Measurements from ENCODE around the gene C19orf25.

The C19orf25 gene

DNA sequence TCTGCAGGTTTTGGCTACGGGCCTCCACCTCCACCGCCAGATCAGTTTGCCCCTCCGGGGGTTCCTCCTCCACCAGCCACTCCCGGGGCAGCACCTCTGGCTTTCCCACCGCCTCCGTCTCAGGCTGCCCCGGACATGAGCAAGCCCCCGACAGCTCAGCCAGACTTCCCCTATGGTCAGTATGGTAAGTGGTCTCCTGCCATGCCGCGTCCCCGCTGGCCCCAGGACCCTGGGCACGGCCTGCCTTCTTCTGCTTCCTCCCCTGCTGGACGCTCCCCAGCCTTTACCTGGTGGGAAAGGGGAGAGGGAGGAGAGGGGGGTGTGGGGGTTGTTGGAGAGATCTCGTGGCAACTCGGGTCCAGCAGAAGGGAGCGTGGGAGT lies 46.5 kb downstream of the C19orf25 start:
- no peak for DNase-seq (ENCODE audit: low spot score)

DNA sequence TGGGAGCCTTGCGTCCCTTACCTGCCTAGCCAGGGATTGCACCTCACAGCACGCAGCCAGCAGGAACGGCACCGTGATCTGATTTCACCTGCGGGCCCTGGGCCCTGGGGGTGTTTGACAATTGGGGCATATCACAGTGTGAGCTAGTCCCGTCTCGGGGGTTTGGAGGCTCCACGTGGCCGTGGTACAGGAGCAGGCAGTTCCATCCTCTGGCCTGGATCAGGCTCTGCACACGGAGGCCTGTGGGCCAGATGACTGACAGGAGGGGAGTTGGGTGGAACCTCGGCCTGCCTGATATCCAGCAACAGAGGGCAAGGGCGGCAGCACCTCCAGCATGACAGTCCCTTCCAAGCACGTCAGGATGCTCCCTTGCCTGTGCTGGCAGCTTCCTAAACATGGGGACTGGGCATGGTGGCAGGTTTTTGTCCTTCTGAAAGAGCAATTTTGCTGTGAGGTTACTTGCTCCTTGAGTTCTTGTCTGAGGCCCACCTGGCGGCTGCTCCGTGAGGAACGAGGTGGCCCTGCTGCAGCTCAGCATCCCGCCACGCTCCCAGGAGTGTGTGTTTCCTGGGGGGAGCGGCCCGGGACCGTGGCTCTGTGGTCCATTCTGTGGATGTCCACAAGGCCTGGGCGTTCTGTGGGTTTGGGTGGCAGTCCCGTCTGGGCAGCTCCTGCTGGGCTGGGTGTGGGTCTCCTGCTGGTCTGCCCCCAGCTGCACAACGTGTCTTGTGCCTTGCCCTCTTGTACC lies 47.1 kb downstream of the C19orf25 start:
- no peak for DNase-seq (ENCODE audit: low spot score)

DNA sequence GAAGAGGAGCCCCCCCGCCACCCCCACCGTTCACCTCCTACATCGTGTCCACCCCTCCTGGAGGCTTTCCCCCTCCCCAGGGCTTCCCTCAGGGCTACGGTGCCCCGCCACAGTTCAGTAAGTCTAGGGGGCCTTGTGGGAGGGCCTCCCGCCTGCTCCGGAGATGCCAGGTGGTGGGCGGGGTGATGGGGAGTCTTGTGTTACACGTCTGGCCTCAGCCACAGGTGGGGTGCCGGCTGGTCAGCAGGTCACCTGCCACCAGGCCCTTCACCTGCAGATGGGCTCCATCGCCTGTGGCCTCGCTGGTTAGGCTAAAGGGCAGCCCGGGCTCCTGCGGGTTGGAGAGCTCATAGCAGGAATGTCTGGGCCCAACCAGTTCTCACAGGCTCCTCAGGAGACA lies 48.8 kb downstream of the C19orf25 start:
- DNase-seq (ENCODE audit: low spot score), result no peak

DNA sequence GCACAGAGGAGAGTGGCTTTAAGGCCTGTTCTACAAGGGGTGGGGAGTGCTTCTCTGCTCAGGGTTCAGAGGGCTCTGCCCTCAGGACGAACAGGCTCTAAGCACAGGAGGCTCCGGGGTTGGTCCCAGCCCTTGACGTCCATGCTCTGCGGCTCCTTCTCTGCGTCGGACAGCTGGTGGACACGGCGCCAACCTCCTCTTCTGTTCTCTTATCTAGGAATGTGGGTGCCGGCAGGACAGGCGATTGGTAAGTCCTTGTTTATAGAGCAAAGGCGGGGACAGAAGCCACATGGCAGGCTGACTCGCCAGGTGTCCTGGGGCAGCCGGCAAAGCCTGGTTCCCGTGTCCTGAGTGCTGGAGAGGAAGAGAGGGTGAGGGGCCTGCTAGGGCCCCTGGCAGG lies 49.3 kb downstream of the C19orf25 start:
- DNase-seq (ENCODE audit: low spot score), result no peak

- DNase-seq (ENCODE audit: low spot score), result no peak
Observed at GRCh38 chr19:1428738-1429391, 50.1 kb downstream of the C19orf25 start.

GRCh38 chr19:1427221-1427920 lies 51.6 kb downstream of the C19orf25 start:
- no peak for DNase-seq (ENCODE audit: low spot score)

DNA sequence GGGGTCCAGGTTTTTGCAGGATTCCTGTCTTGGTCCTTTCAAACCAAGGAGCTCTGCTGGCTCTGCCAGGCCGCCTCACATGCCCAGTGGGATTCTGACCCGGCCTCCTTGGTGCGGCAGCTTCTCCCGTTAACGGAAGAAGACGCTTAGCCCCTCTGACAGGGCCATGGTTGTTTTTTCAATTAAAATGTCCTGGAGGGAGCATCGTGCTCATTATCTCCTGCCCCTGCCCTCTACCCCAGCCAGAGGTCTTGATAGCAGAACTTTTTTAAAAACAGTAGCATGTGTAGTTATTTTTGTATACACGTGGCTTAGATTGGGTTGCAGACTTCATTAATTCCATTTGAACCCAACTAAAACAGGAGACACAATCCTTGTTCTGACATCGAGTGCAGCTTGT lies 52.3 kb downstream of the C19orf25 start:
- no peak for DNase-seq (ENCODE audit: low spot score)

DNA sequence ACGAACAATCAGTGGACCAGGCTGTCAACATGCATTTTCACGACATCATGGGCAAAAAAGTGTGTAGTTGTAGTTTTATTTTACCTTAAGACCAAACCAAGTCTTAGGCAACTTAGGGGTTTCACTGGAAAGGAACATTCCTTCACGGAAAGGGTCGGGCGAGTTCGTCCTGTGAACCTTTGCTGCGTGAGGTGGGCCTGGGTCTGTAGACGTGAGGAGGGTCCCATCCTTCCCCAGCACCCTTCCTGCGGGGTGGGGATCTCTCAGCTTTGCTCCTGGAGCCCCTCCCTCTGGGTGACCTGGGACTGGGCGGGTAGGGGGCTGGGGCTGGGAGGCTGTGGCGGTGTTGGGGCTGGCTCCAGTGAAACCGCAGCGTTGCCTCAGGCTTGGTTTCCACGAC lies 53.1 kb downstream of the C19orf25 start:
- no peak for DNase-seq (ENCODE audit: low spot score)

DNA sequence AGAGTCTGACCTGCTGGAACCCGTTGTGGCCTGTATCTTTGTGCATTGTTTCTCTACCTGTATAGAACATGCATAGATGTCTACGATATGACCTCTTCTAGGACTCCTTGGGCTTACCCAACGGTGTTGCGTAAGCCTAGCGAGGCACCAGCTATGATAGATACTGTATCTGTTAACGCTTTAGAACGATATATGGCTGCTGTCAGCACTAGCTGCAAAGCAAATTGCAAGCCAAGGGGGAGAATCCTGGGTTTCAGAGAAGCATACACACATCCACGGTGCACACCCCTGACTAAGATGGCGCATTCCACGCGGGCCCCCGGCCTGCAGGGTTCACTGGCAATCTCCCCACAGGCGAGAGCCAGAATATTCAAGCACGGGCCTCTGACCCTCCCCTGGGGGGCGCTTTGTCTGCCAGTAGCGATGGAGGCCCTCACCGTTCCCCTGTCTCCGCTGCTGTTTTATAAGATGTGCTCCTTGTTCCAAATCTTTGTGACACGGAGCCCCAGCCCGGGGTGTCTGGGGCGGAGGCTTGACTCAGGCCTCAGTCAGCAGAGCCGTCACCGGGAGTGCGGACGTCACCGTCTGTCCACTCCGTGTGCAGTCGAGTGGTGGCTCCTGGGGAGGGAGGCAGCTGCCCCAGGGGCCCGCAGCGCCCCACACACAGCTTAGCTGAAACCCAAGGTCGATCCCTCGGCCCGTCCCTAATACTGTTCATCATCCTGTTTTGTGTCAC lies 53.7 kb downstream of the C19orf25 start:
- DNase-seq (ENCODE audit: low spot score), result no peak

DNA sequence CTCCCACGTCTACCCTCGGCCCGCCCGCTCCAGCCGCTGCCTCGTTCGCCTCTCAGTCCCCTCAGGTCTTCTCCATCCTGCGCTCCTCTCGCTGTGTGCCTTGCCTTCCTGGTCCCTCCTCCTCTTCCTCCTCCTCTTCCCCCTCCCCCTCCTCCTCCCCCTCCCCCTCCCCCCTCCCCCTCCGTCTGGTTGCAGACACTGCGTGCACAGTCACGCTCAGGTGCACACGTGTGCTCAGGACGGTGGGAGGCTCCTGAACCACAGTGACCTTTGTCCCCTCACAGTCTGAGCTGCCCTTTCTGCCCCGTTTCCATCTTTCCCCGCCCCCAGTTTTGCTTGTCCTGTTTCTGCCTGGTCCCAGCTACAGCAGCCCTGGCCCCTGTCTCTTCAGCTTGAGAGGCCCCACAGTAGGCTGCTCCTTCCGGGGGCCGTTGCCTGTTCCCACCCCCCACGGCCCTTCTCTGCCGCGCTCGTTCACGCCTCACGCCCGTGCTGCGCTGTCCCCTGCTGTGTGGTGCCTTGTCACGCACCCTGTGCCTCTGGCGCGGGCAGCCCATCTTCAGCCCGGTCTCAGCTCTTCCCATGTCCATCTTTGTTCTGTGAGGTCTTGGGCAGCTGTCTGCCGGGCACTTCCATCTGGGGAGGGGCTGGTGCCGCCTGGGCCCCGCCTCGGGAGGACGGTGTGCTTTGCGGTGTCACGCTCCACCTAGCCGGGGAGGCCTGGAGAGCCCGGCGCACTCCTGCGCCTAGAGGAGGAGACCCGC lies 54.6 kb downstream of the C19orf25 start:
- peak; percentile 74 for DNase-seq (ENCODE audit: low spot score)

DNA sequence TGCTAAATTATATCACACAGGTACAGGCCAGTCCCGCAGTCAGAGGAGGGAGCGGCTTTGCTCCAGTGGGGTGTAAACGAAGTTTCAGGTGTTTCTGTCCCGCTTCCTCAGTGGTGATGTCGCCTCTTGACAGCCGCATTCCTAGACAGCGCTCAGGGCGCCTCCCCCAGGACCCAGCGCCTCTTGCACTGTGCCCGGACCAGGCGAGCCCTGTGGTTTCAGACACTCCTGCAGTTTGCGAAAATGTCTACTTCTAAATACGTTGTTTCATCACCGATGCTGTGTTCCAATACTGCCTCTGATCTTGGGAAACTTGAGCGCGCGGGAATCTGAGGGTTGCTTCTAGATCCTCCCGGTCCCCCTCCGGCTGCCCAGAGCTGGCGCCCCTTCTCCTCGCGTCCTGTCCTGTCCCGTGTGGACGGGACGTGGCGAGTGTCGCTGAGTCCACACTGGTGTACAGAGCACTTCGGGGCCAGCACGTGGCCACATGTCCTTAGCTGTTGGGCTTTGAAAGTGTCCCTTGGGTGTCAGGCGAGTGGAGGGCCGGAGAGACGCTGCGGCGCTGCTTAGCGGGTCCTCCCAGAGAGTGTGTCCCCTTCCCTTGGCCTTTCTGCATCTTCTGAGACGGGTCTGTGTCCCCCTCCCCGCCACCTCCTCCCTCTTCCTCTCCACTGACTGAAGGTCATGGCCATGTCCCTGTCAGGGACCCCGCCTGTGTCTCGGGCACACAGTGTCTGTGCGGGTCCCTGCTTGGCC lies 55.4 kb downstream of the C19orf25 start:
- DNase-seq (ENCODE audit: low spot score), result no peak
